ENCODE results near the gene BID. TPM values are rescaled to one million over a fixed set of nuclear protein-coding genes. Genes with fewer than 3 reads are reported as not detected.

Gene BID
- total and polyA plus RNA-seq, 2 of the 8 experiments (the other 6 are each of a cell fraction or from before 2014, with no cell fraction given): 39.3 to 114 TPM

- TF ChIP-seq, protein P1, sequence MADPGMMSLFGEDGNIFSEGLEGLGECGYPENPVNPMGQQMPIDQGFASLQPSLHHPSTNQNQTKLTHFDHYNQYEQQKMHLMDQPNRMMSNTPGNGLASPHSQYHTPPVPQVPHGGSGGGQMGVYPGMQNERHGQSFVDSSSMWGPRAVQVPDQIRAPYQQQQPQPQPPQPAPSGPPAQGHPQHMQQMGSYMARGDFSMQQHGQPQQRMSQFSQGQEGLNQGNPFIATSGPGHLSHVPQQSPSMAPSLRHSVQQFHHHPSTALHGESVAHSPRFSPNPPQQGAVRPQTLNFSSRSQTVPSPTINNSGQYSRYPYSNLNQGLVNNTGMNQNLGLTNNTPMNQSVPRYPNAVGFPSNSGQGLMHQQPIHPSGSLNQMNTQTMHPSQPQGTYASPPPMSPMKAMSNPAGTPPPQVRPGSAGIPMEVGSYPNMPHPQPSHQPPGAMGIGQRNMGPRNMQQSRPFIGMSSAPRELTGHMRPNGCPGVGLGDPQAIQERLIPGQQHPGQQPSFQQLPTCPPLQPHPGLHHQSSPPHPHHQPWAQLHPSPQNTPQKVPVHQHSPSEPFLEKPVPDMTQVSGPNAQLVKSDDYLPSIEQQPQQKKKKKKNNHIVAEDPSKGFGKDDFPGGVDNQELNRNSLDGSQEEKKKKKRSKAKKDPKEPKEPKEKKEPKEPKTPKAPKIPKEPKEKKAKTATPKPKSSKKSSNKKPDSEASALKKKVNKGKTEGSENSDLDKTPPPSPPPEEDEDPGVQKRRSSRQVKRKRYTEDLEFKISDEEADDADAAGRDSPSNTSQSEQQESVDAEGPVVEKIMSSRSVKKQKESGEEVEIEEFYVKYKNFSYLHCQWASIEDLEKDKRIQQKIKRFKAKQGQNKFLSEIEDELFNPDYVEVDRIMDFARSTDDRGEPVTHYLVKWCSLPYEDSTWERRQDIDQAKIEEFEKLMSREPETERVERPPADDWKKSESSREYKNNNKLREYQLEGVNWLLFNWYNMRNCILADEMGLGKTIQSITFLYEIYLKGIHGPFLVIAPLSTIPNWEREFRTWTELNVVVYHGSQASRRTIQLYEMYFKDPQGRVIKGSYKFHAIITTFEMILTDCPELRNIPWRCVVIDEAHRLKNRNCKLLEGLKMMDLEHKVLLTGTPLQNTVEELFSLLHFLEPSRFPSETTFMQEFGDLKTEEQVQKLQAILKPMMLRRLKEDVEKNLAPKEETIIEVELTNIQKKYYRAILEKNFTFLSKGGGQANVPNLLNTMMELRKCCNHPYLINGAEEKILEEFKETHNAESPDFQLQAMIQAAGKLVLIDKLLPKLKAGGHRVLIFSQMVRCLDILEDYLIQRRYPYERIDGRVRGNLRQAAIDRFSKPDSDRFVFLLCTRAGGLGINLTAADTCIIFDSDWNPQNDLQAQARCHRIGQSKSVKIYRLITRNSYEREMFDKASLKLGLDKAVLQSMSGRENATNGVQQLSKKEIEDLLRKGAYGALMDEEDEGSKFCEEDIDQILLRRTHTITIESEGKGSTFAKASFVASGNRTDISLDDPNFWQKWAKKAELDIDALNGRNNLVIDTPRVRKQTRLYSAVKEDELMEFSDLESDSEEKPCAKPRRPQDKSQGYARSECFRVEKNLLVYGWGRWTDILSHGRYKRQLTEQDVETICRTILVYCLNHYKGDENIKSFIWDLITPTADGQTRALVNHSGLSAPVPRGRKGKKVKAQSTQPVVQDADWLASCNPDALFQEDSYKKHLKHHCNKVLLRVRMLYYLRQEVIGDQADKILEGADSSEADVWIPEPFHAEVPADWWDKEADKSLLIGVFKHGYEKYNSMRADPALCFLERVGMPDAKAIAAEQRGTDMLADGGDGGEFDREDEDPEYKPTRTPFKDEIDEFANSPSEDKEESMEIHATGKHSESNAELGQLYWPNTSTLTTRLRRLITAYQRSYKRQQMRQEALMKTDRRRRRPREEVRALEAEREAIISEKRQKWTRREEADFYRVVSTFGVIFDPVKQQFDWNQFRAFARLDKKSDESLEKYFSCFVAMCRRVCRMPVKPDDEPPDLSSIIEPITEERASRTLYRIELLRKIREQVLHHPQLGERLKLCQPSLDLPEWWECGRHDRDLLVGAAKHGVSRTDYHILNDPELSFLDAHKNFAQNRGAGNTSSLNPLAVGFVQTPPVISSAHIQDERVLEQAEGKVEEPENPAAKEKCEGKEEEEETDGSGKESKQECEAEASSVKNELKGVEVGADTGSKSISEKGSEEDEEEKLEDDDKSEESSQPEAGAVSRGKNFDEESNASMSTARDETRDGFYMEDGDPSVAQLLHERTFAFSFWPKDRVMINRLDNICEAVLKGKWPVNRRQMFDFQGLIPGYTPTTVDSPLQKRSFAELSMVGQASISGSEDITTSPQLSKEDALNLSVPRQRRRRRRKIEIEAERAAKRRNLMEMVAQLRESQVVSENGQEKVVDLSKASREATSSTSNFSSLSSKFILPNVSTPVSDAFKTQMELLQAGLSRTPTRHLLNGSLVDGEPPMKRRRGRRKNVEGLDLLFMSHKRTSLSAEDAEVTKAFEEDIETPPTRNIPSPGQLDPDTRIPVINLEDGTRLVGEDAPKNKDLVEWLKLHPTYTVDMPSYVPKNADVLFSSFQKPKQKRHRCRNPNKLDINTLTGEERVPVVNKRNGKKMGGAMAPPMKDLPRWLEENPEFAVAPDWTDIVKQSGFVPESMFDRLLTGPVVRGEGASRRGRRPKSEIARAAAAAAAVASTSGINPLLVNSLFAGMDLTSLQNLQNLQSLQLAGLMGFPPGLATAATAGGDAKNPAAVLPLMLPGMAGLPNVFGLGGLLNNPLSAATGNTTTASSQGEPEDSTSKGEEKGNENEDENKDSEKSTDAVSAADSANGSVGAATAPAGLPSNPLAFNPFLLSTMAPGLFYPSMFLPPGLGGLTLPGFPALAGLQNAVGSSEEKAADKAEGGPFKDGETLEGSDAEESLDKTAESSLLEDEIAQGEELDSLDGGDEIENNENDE (IDR thresholded peaks at IDR 0.05; ENCODE audit: insufficient replicate concordance, low read length): no peak
- TF ChIP-seq NANOG (IDR thresholded peaks at IDR 0.05; ENCODE audit: insufficient read depth, low read depth, low read length, poor library complexity, severe bottlenecking) (no peak), SAP30 (IDR thresholded peaks at IDR 0.05; ENCODE audit: insufficient read depth, insufficient replicate concordance, low read length) (no peak), YY1 (IDR thresholded peaks at IDR 0.05; ENCODE audit: low read depth, low read length) (no peak), MAFK (IDR thresholded peaks at IDR 0.05; ENCODE audit: low read depth, low read length) (no peak), CHD2 (IDR thresholded peaks at IDR 0.05; ENCODE audit: low read length) (no peak), TAF7 (optimal IDR thresholded peaks at IDR 0.05; ENCODE audit: borderline replicate concordance, low read depth, low read length) (no peak), BACH1 (IDR thresholded peaks at IDR 0.05; ENCODE audit: low read length) (no peak), JUND (IDR thresholded peaks at IDR 0.05; ENCODE audit: low read length) (no peak), KDM1A (IDR thresholded peaks at IDR 0.05; ENCODE audit: borderline replicate concordance, low read length) (no peak)
Observed at GRCh38 chr22:17733466-17733865, 40.8 kb downstream of the BID start (continued).
